Panc1 (cell line): ENCODE results near the gene GALNT18. TPM values are rescaled to one million over a fixed set of nuclear protein-coding genes. Genes with fewer than 3 reads are reported as not detected.

ENCODE experiments used
- ATAC-seq: fragments of 200-7000 bp; cut with Tn5 transposase; 2 replicates; pipeline ENCODE4 v1.9.1; 2020; ENCODE audit warnings: mild to moderate bottlenecking, moderate library complexity
- BruUV-seq: library from RNA; stranded (reverse); fragments of 400-500 nt; replicated peaks from 2 replicates; lab custom pipeline; 2021; lab: Mats Ljungman, UMichigan
- CTCF ChIA-PET: fragments of 300-600 bp; sonication (Branson Sonifier 250); formaldehyde crosslinking; loops from one replicate; lab custom pipeline; 2022; ENCODE audit warnings: antibody characterized with exemption; lab: Charles Lee
- POLR2A ChIA-PET: fragments of 300-600 bp; sonication (Branson Sonifier 250); formaldehyde crosslinking; loops from one replicate; lab custom pipeline; 2022; ENCODE audit warnings: antibody characterized with exemption; lab: Charles Lee
- DNase-seq: peaks from one replicate; pipeline ENCODE4 v3.0.0-alpha.2; 2010; ENCODE audit warnings: low read depth, low spot score
- H3K27ac ChIP-seq: 2 replicates; pipeline ENCODE4 v1.5.1; 2011; ENCODE audit warnings: mild to moderate bottlenecking, low read length, inconsistent platforms
- H3K27me3 ChIP-seq: fragments of 200-500 bp; sonication (Bioruptor generic); 2 replicates; pipeline ENCODE4 v1.6.0; 2014; ENCODE audit warnings: low read length, inconsistent platforms; ENCODE audit not compliant: control insufficient read depth, insufficient read depth
- H3K36me3 ChIP-seq: fragments of 200-500 bp; sonication (Bioruptor generic); 2 replicates; pipeline ENCODE4 v1.5.1; 2014; ENCODE audit warnings: inconsistent platforms, mild to moderate bottlenecking, low read length, moderate library complexity; ENCODE audit not compliant: control insufficient read depth, insufficient read depth
- H3K4me1 ChIP-seq: 2 replicates; pipeline ENCODE4 v1.5.1; 2011; ENCODE audit warnings: inconsistent platforms, mild to moderate bottlenecking, low read length, moderate library complexity; ENCODE audit not compliant: control insufficient read depth, insufficient read depth
- H3K4me3 ChIP-seq, 2 experiments: 2 replicates each; pipeline ENCODE4 v1.5.1; 2011 to 2012; ENCODE audit warnings: low read depth in 2 of 2, low read length in 2 of 2, mild to moderate bottlenecking in 2 of 2, inconsistent platforms in 1 of 2, moderate library complexity in 1 of 2
- H3K9me3 ChIP-seq: fragments of 200-500 bp; sonication (Bioruptor generic); 2 replicates; pipeline ENCODE4 v1.5.1; 2014; ENCODE audit warnings: low read depth, mild to moderate bottlenecking, inconsistent platforms, low read length, moderate library complexity; ENCODE audit not compliant: control insufficient read depth, insufficient read depth
- POLR2AphosphoS5 ChIP-seq: IDR thresholded peaks from 2 replicates; pipeline ENCODE4 v1.6.1; 2012; ENCODE audit warnings: mild to moderate bottlenecking, low read depth, low read length, moderate library complexity
- SIN3A ChIP-seq: IDR thresholded peaks from 2 replicates; pipeline ENCODE4 v1.6.1; 2012; ENCODE audit warnings: low read depth, mild to moderate bottlenecking, low read length, moderate library complexity, borderline replicate concordance; ENCODE audit not compliant: insufficient read depth
- TCF7L2 ChIP-seq: IDR thresholded peaks from 2 replicates; pipeline ENCODE4 v1.6.1; 2011; ENCODE audit warnings: mild to moderate bottlenecking, low read depth, low read length, inconsistent platforms
- in situ Hi-C: cut with HindIII; loops from 2 replicates; pipeline ENCODE4 v1.10.0; 2016; ENCODE audit warnings: low sequenced_read_pairs, low pct_unique_long_range_greater_than_20kb
- intact Hi-C: fragments of 100-400 bp; cut with micrococcal nuclease; formaldehyde crosslinking; loops from one replicate; pipeline ENCODE4 v1.10.0; 2022; ENCODE audit not compliant: unreplicated experiment
- total RNA-seq: library from RNA; stranded (reverse); gene quantifications from one replicate; pipeline ENCODE4 v1.2.1, GENCODE V29; 2021; ENCODE audit not compliant: unreplicated experiment
- TF ChIP-seq, protein P1 (sequence below), 2 experiments: IDR thresholded peaks; 2 replicates each; pipeline ENCODE4 v1.6.1; 2011 to 2012; ENCODE audit warnings: low read depth in 2 of 2, control low read depth in 1 of 2, low read length in 1 of 2, mild to moderate bottlenecking in 1 of 2, moderate library complexity in 1 of 2; ENCODE audit not compliant: insufficient read depth in 1 of 2
- TF ChIP-seq, protein P2 (sequence below): fragments of 450-650 bp; IDR thresholded peaks from 2 replicates; pipeline ENCODE4 v1.5.1; 2017; ENCODE audit warnings: mild to moderate bottlenecking

The GALNT18 gene
- total RNA-seq, 1 experiment from 2014 or later: 8.6 TPM

DNA sequence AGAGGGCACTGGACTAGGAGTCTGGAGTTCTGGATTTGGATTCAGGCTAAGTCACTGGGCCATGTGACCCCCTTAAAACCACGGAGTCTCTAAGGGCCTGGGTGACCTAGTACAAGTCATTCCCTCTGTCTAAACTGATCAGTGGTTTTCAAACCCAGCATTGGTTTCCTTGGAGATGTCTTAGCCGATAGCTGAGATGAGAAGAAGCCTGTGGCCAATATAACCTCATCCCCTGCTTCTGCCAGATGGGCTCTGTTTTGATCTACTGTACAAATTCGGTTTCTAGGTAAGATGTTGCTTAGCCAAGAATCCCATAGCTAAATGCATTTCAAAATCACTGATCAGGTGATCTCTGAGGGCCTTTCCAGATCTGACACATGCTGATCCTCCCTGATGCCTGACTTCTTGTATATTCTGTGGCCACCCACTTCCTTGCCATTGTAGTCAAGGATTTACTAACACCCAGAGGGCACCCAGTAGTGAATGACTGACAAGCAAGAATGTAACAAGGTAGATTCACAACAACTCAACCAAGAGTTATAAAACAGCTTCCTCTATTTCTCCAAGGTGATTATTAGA lies 53.1 kb downstream of the GALNT18 start:
- no peak for DNase-seq
- H3K27me3 ChIP-seq: no peaks in the 10 kb centered on the region
- H3K9me3 ChIP-seq: no peaks in the 10 kb centered on the region
- TF ChIP-seq POLR2AphosphoS5: no peak
- TF ChIP-seq, protein P1, sequence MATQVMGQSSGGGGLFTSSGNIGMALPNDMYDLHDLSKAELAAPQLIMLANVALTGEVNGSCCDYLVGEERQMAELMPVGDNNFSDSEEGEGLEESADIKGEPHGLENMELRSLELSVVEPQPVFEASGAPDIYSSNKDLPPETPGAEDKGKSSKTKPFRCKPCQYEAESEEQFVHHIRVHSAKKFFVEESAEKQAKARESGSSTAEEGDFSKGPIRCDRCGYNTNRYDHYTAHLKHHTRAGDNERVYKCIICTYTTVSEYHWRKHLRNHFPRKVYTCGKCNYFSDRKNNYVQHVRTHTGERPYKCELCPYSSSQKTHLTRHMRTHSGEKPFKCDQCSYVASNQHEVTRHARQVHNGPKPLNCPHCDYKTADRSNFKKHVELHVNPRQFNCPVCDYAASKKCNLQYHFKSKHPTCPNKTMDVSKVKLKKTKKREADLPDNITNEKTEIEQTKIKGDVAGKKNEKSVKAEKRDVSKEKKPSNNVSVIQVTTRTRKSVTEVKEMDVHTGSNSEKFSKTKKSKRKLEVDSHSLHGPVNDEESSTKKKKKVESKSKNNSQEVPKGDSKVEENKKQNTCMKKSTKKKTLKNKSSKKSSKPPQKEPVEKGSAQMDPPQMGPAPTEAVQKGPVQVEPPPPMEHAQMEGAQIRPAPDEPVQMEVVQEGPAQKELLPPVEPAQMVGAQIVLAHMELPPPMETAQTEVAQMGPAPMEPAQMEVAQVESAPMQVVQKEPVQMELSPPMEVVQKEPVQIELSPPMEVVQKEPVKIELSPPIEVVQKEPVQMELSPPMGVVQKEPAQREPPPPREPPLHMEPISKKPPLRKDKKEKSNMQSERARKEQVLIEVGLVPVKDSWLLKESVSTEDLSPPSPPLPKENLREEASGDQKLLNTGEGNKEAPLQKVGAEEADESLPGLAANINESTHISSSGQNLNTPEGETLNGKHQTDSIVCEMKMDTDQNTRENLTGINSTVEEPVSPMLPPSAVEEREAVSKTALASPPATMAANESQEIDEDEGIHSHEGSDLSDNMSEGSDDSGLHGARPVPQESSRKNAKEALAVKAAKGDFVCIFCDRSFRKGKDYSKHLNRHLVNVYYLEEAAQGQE (IDR thresholded peaks at IDR 0.05; ENCODE audit: insufficient read depth in 1 of 2, low read depth in 2 of 2, low read length in 1 of 2): no peak
- TF ChIP-seq, protein P2, sequence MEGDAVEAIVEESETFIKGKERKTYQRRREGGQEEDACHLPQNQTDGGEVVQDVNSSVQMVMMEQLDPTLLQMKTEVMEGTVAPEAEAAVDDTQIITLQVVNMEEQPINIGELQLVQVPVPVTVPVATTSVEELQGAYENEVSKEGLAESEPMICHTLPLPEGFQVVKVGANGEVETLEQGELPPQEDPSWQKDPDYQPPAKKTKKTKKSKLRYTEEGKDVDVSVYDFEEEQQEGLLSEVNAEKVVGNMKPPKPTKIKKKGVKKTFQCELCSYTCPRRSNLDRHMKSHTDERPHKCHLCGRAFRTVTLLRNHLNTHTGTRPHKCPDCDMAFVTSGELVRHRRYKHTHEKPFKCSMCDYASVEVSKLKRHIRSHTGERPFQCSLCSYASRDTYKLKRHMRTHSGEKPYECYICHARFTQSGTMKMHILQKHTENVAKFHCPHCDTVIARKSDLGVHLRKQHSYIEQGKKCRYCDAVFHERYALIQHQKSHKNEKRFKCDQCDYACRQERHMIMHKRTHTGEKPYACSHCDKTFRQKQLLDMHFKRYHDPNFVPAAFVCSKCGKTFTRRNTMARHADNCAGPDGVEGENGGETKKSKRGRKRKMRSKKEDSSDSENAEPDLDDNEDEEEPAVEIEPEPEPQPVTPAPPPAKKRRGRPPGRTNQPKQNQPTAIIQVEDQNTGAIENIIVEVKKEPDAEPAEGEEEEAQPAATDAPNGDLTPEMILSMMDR: no peak
- no peak for TF ChIP-seq SIN3A
- ChIA-PET CTCF (no interaction called here), POLR2A (interaction anchor here (0.7 kb wide), 1 partner anchor 77 kb away, joined by 8 read pairs; no protein-coding TSS in a partner anchor)
- H3K27ac ChIP-seq: no peak overlapping the region
- intact Hi-C loops: no loop called here
- ATAC-seq: no peak
- H3K4me1 ChIP-seq: no peaks in the 10 kb centered on the region
- in situ Hi-C loops: no loop called here
- BruUV-seq: no TSS peak
- H3K36me3 ChIP-seq: no peaks in the 10 kb centered on the region
- H3K4me3 ChIP-seq: no peak overlapping the region

DNA sequence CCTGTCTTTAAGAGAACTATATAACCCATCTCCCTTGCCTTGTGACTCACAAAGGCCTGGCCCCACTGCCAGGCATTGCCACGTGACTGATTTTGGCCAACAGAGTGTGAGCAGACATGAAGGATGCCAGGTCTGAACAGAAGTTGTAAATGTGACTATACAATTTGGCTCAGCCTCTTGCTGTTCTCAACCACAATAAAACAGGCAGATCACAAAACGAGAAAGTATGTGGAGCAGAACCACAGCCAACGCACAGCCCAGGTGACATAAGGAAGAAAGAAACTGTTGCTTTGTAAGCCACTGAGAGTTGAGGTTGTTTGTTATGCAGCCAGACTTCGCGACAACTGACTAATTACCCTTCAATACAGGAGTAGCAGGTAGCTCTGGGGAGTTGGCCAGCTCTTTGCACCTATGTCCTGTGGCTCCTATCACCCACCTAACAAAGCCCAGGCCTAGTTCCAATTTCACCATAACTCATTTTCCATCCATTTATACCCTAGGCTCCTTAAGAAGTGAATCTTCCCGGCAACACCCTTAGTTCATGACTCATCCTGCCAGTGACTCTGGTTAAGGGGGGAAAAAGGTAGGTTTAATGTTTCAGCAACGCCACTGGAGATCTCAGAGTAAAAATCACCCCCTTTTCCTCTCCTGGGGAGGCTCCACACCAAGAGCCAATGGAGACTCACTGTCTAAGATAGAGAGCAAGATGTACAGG lies 53.7 kb downstream of the GALNT18 start:
- H3K27ac ChIP-seq: no peak overlapping the region
- POLR2A ChIA-PET: no interaction called here
- no peaks in the 10 kb centered on the region for H3K9me3 ChIP-seq
- no peaks in the 10 kb centered on the region for H3K36me3 ChIP-seq
- BruUV-seq: no TSS peak
- in situ Hi-C loops: no loop called here
- ATAC-seq (no peak), DNase-seq (no peak)
- H3K4me3 ChIP-seq: no peak overlapping the region
- TF ChIP-seq, protein P2: no peak
- TF ChIP-seq TCF7L2 (no peak), SIN3A (no peak), POLR2AphosphoS5 (no peak)
- TF ChIP-seq, protein P1 (IDR thresholded peaks at IDR 0.05; ENCODE audit: insufficient read depth in 1 of 2, low read depth in 2 of 2, low read length in 1 of 2): no peak
- H3K27me3 ChIP-seq: no peaks in the 10 kb centered on the region
- H3K4me1 ChIP-seq: no peaks in the 10 kb centered on the region
- CTCF ChIA-PET: no interaction called here
- intact Hi-C loops: no loop called here
